ENCODE data around the gene RER1. TPM values are rescaled to one million over a fixed set of nuclear protein-coding genes. Genes with fewer than 3 reads are reported as not detected.

RER1 gene
- total RNA-seq, 4 donors from 2014 or later: 73.5 to 101 (median 83.7) TPM

DNA sequence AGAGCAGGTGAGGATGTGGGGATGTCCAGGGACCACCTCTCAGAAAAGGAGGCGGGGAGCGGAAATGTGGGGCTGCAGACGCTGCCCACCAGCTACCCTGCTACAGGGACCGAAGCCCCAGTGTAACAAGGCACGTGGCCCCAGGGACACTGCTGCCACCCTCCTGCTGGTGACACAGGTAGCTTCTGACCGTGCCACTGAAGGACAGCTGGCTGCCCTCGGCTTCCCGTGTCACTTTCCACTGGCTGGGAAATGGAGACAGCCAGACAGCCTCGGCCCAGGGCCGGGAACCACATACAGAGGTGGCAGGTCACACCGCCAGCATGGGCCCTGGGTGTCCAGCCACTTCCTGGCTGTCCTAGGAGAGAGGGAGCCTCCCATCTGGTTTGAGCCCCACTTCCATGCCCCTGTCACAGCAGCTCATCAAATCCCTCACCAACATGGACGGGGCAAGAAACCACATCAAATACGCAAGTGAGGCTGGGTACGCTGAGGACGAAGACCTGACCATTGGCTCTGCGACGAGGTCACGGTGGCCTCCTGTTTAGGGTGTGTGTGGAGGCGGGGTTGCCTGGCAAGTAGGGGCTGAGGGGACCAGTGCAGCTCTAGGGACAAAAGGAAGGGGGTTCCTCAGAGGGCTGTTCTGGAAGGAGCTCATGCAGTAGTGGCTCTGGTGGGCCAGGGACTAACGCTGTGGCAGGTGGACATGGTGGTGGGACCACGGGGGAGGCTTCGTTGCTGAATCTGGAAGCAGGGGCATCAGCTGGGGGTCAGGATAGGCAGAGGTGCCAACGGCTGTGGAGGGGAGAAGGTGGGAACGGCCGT, 15.7 kb downstream of the RER1 start:
- intact Hi-C loops (cut with DNase I): no loop called here
- DNase-seq: no peak
- WGBS, 2 donors: 83 to 92% methylated on average over 18 to 21 of the region's 25 CpGs
- Histone ChIP-seq H3K27me3 (no peaks in the 10 kb centered on the region), H3K27ac (no peak overlapping the region), H3K36me3 (peaks cover 41 to 46% of the 10 kb centered on the region in 2 donors), H3K9me3 (no peaks in the 10 kb centered on the region), H3K4me1 (peaks cover 6 to 8% of the 10 kb centered on the region in 2 donors), H3K4me3 (replicated peaks in 1 of 3) (no peak overlapping the region)
- TF ChIP-seq, protein P1, sequence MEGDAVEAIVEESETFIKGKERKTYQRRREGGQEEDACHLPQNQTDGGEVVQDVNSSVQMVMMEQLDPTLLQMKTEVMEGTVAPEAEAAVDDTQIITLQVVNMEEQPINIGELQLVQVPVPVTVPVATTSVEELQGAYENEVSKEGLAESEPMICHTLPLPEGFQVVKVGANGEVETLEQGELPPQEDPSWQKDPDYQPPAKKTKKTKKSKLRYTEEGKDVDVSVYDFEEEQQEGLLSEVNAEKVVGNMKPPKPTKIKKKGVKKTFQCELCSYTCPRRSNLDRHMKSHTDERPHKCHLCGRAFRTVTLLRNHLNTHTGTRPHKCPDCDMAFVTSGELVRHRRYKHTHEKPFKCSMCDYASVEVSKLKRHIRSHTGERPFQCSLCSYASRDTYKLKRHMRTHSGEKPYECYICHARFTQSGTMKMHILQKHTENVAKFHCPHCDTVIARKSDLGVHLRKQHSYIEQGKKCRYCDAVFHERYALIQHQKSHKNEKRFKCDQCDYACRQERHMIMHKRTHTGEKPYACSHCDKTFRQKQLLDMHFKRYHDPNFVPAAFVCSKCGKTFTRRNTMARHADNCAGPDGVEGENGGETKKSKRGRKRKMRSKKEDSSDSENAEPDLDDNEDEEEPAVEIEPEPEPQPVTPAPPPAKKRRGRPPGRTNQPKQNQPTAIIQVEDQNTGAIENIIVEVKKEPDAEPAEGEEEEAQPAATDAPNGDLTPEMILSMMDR (IDR thresholded peaks at IDR 0.05): no peak
- TF ChIP-seq POLR2A (IDR thresholded peaks at IDR 0.05): no peak

DNA sequence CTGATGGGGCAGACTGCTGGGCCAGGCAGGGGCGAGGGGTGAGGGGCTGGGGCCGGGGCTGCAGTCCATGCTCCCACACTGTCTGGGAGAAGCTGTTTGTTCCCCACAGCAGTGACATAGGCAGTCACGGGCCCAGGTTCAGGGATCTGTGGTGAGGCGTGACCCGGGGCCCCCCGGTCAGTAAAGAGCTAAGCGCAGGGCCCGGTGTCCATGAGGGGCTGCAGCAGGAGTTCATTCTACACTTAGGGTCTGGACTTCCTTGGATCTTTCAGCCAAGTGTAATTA, 16.3 kb downstream of the RER1 start:
- intact Hi-C loops (cut with DNase I): no loop called here
- TF ChIP-seq, protein P1 (IDR thresholded peaks at IDR 0.05): no peak
- TF ChIP-seq POLR2A (IDR thresholded peaks at IDR 0.05): no peak
- WGBS, 2 donors: 96 to 98% methylated on average over 8 of the region's 8 CpGs

DNA sequence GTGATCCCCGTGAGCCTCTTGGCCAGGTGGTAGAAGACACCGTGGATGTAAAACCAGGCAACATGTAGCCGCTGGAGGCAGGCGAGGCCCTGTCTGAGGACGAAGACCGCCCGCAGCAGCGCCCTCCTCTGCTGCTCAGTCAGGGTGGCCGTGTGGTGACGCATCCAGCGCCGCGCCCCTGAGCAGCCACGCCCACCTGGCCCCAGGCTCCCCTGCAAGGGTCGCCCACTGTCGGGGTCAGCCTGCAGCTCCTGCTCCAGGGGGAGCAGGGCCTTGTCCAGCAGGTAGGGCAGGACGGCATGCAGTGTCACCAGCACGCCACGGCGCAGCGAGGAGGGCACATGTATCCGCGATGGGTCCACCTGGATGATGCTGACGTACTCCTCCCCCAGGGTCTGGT, 16.8 kb downstream of the RER1 start:
- intact Hi-C loops (cut with DNase I): no loop called here
- Histone ChIP-seq H3K27me3 (no peaks in the 10 kb centered on the region), H3K4me1 (peaks cover 12 to 13% of the 10 kb centered on the region in 2 donors), H3K27ac (no peak overlapping the region), H3K4me3 (replicated peaks in 1 of 3) (no peak overlapping the region), H3K36me3 (peaks cover 33 to 35% of the 10 kb centered on the region in 2 donors), H3K9me3 (no peaks in the 10 kb centered on the region)
- WGBS, 2 donors: 93 to 96% methylated on average over 4 to 15 of the region's 24 CpGs
- TF ChIP-seq, protein P1 (IDR thresholded peaks at IDR 0.05): no peak
- TF ChIP-seq POLR2A (IDR thresholded peaks at IDR 0.05): no peak
- DNase-seq: no peak

More for the DNA sequence above, 16.3 kb downstream of the RER1 start:
- H3K27ac ChIP-seq: no peak overlapping the region
- H3K4me1 ChIP-seq: peaks cover 6 to 8% of the 10 kb centered on the region in 2 donors
- no peaks in the 10 kb centered on the region for H3K27me3 ChIP-seq
- no peak for DNase-seq
- no peak overlapping the region for H3K4me3 ChIP-seq (replicated peaks in 1 of 3)
- no peaks in the 10 kb centered on the region for H3K9me3 ChIP-seq
- H3K36me3 ChIP-seq: peaks cover 38 to 40% of the 10 kb centered on the region in 2 donors

DNA sequence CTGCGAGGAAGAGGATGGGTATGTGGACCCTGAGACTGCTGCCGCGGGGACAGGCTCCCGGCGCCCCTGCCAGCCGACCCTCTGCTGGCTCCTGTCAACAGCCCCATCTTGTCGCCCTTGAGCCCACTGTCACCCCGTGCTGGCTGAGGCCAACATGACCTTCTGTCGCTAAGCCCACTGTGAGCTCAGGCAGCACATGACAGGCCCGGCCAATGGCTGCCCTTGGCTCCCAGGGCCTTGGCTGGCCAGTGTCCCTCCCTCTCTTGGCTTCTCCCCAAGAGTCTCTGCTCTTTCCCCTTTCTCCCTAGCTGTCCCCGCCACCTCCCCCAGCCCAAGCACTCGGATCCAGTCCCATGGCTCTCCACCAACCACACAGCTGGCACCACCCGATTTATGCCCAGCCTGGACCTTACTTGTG, 17.2 kb downstream of the RER1 start:
- intact Hi-C loops (cut with DNase I): no loop called here

GRCh38 chr1:2409745-2410144, 18.1 kb downstream of the RER1 start:
- no peak for TF ChIP-seq POLR2A (IDR thresholded peaks at IDR 0.05)
- TF ChIP-seq, protein P1 (IDR thresholded peaks at IDR 0.05): no peak
- WGBS, 2 donors: 92 to 95% methylated on average over 7 to 10 of the region's 12 CpGs
- H3K4me1 ChIP-seq: peaks cover 18 to 26% of the 10 kb centered on the region in 2 donors
- H3K27ac ChIP-seq: no peak overlapping the region
- no peaks in the 10 kb centered on the region for H3K9me3 ChIP-seq
- DNase-seq: no peak
- no peaks in the 10 kb centered on the region for H3K27me3 ChIP-seq
- no peak overlapping the region for H3K4me3 ChIP-seq (replicated peaks in 1 of 3)
- intact Hi-C loops (cut with DNase I): no loop called here
- peaks cover 20 to 25% of the 10 kb centered on the region in 2 donors for H3K36me3 ChIP-seq

More for the DNA sequence above, 17.2 kb downstream of the RER1 start:
- H3K4me1 ChIP-seq: peaks cover 15 to 17% of the 10 kb centered on the region in 2 donors
- no peak for DNase-seq
- no peak overlapping the region for H3K27ac ChIP-seq
- no peaks in the 10 kb centered on the region for H3K9me3 ChIP-seq
- H3K36me3 ChIP-seq: peaks cover 29 to 31% of the 10 kb centered on the region in 2 donors
- no peak for TF ChIP-seq POLR2A (IDR thresholded peaks at IDR 0.05)
- TF ChIP-seq, protein P1 (IDR thresholded peaks at IDR 0.05): no peak
- H3K27me3 ChIP-seq: no peaks in the 10 kb centered on the region
- no peak overlapping the region for H3K4me3 ChIP-seq (replicated peaks in 1 of 3)
- WGBS, 2 donors: 68 to 85% methylated on average over 5 to 11 of the region's 13 CpGs
